Osteocyte (in vitro differentiated cells): ENCODE results near the gene FGF11. TPM values are rescaled to one million over a fixed set of nuclear protein-coding genes. Genes with fewer than 3 reads are reported as not detected.

Experiments used
- DNase-seq: peaks from one replicate; pipeline ENCODE4 v3.0.0; 2021; ENCODE audit warnings: mixed read lengths; ENCODE audit not compliant: unreplicated experiment; ENCODE audit errors: extremely low spot score
- H3K27ac Mint-ChIP-seq: one replicate; pipeline ENCODE4 v1.8.0; 2021; ENCODE audit warnings: mild to moderate bottlenecking, mixed read lengths; ENCODE audit not compliant: unreplicated experiment
- H3K27me3 Mint-ChIP-seq: one replicate; pipeline ENCODE4 v1.8.0; 2021; ENCODE audit warnings: mixed read lengths; ENCODE audit not compliant: unreplicated experiment
- H3K36me3 Mint-ChIP-seq: one replicate; pipeline ENCODE4 v1.8.0; 2021; ENCODE audit warnings: mixed read lengths; ENCODE audit not compliant: unreplicated experiment
- H3K4me1 Mint-ChIP-seq: one replicate; pipeline ENCODE4 v1.8.0; 2021; ENCODE audit warnings: mixed read lengths; ENCODE audit not compliant: unreplicated experiment
- H3K4me3 Mint-ChIP-seq: one replicate; pipeline ENCODE4 v1.8.0; 2021; ENCODE audit warnings: mild to moderate bottlenecking, moderate library complexity, mixed read lengths; ENCODE audit not compliant: unreplicated experiment
- H3K9me3 Mint-ChIP-seq: one replicate; pipeline ENCODE4 v1.8.0; 2021; ENCODE audit warnings: mixed read lengths; ENCODE audit not compliant: unreplicated experiment
- CTCF ChIP-seq: fragments of 200-600 bp; sonication (generic); IDR thresholded peaks from 2 replicates; pipeline ENCODE4 v1.5.0; 2021; ENCODE audit warnings: antibody characterized with exemption, mild to moderate bottlenecking, moderate library complexity
- total RNA-seq: library from RNA; stranded (reverse); gene quantifications from 2 replicates; pipeline ENCODE4 v1.2.1, GENCODE V29; 2021

The FGF11 gene
- total RNA-seq, 1 donor from 2014 or later = 1.3 TPM

GRCh38 chr17:7437369-7437863 is 1.9 kb upstream of the FGF11 start:
- H3K4me1 Mint-ChIP-seq = peaks cover 43% of the 10 kb centered on the region
- H3K9me3 Mint-ChIP-seq = no peaks in the 10 kb centered on the region
- H3K27ac Mint-ChIP-seq = no peak overlapping the region
- peak overlapping the region; percentile 81 for H3K4me3 Mint-ChIP-seq
- DNase-seq = no peak
- H3K36me3 Mint-ChIP-seq = peaks cover 2% of the 10 kb centered on the region
- H3K27me3 Mint-ChIP-seq = peaks cover 31% of the 10 kb centered on the region
- no peak for TF ChIP-seq CTCF

- TF ChIP-seq CTCF = no peak
- no peaks in the 10 kb centered on the region for H3K9me3 Mint-ChIP-seq
- H3K4me3 Mint-ChIP-seq = peak overlapping the region; percentile 63
- H3K36me3 Mint-ChIP-seq = peaks cover 2% of the 10 kb centered on the region
- H3K27ac Mint-ChIP-seq = no peak overlapping the region
- no peak for DNase-seq
- H3K27me3 Mint-ChIP-seq = peaks cover 33% of the 10 kb centered on the region
- H3K4me1 Mint-ChIP-seq = peaks cover 43% of the 10 kb centered on the region
Observed at GRCh38 chr17:7437950-7438614, 1.2 kb upstream of the FGF11 start.

GRCh38 chr17:7438656-7439460 is 454 bp upstream of the FGF11 start:
- H3K4me3 Mint-ChIP-seq = peak overlapping the region; percentile 63
- no peaks in the 10 kb centered on the region for H3K9me3 Mint-ChIP-seq
- H3K4me1 Mint-ChIP-seq = peaks cover 44% of the 10 kb centered on the region
- H3K27me3 Mint-ChIP-seq = peaks cover 36% of the 10 kb centered on the region
- H3K27ac Mint-ChIP-seq = no peak overlapping the region
- TF ChIP-seq CTCF = no peak
- H3K36me3 Mint-ChIP-seq = peaks cover 2% of the 10 kb centered on the region
- no peak for DNase-seq

GRCh38 chr17:7440113-7440833 is 961 bp downstream of the FGF11 start:
- H3K36me3 Mint-ChIP-seq = peaks cover 2% of the 10 kb centered on the region
- H3K9me3 Mint-ChIP-seq = no peaks in the 10 kb centered on the region
- TF ChIP-seq CTCF = no peak
- peaks cover 50% of the 10 kb centered on the region for H3K4me1 Mint-ChIP-seq
- peaks cover 36% of the 10 kb centered on the region for H3K27me3 Mint-ChIP-seq
- H3K4me3 Mint-ChIP-seq = peak overlapping the region; percentile 79
- no peak for DNase-seq
- no peak overlapping the region for H3K27ac Mint-ChIP-seq

DNA sequence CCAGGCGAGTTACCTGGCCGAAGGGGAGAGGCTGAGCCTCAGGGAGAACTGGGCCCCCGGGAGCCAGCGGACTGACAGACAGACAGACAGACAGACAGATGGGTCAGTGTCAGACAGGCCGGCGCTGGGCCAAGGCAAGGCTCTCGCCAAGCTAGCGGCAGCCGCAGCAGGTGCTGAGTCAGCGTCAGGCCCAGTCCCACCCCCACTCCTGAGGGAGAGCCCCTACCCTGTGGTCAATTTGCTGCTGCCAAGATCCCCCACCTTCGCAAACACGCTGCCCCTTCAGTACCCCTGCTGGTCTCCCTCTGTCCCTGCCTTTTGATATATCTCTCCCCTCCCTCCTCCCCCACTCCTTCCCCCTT is 1.5 kb downstream of the FGF11 start:
- Mint-ChIP-seq H3K27ac (no peak overlapping the region), H3K9me3 (no peaks in the 10 kb centered on the region), H3K36me3 (peaks cover 2% of the 10 kb centered on the region), H3K27me3 (peaks cover 41% of the 10 kb centered on the region), H3K4me3 (peak overlapping the region; percentile 79), H3K4me1 (peaks cover 53% of the 10 kb centered on the region)
- no peak for DNase-seq
- no peak for TF ChIP-seq CTCF
